ENCODE data around the gene NT5C3A.

Gene NT5C3A

DNA sequence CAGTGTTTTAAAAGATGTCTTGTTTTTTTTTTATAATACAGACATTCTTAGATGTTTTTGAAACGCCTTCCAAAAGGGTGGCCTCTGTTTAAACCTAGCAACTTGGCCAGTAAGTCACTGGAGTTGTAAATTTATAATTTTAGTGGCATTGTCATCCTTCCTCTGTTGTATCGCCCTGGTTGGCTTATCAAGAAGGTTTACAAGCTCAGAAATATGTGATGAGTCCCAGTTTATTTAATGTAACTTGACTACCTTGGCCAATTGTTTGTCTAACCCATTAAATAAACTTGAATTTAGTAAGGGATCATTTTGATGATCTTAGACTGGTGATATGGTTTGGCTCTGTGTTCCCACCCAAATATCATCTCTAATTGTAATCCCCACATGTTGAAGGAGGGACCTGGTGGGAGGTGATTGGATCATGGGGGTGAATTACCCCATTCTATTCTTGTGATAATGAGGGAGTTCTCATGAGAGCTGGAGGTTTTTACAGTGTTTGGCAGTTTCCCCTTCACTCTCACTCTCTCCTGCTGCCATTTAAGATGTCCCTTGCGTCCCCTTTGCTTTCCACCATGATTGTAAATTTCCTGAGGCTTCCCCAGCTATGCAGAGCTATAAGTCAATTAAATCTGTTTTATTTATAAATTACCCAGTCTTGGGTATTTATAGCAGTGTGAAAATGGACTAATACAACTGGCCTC lies 13.4 kb upstream of the NT5C3A start:
- DNase-seq (ENCODE audit: low spot score), result no peak

DNA sequence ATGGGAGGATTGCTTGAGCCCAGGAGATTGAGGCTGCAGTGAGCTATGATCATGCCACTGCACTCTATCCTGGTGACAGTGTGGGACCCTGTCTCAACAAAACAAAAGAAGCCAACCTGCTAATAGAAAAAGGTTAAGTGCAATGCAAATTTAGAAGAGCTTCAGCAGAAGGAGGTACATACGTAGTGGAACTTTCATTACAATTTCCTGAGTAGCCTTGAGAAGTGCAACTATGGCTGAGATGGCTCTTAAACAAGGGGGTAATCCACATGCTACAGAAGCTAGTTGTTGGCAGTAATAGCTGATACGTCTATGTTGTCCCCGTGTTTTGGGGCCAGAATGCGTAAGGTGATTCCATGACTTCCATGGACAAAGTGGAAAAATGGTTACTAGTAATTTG lies 10.7 kb upstream of the NT5C3A start:
- DNase-seq (ENCODE audit: low spot score), result no peak

DNA sequence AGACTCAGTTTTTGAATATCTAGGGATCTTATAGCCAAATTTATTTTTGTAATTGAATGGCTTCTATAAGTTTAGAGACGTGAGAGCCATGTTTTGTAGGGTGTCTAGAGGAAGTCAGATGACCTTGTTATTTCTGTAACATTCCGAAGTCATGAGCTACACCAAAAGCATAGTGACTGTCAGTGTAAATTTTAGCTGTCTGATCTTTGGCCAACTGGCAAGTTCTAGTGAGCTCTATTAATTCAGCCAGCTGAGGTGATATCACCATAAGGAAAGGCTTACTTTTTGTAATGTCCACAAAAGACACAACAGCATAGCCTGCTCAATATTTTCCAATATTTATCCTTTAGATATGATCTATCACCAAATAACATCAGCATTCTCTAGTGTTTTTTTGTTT lies 9.9 kb upstream of the NT5C3A start:
- peak; percentile 84 for DNase-seq (ENCODE audit: low spot score)

DNA sequence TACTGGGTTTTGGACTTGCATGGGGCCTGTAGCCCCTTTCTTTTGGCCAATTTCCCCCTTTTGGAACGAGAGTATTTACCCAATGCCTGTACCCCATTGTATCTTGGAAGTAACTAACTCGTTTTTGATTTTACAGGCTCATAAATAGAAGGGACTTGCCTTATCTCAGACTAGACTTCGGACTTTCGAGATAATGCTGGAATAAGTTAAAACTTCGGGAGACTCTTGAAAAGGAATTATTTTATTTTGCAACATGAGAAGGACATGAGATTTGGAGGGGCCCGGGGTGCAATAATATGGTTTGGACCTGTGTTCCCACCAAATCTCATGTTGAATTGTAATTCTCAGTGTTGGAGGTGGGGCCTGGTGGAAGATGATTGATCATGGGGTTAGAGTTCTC lies 8.3 kb upstream of the NT5C3A start:
- DNase-seq (ENCODE audit: low spot score), result no peak

DNA sequence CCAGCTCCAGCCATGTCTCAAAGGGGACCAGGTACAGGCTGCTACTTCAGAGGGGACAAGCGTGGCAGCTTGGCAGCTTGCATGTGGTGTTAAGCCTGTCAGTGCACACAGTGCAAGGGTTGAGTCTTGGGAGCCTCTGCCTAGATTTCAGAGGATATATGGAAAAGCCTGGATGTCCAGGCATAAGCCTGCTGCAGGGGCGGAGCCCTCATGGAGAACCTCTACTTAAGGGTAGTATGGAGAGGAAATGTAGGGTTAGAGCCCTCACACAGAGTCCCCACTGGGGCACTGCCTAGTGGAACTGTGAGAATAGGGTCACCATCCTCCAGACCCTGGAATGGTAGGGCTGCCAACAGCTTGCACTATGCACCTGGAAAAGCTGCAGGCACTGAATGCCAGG lies 7.7 kb upstream of the NT5C3A start:
- no peak for DNase-seq (ENCODE audit: low spot score)

DNA sequence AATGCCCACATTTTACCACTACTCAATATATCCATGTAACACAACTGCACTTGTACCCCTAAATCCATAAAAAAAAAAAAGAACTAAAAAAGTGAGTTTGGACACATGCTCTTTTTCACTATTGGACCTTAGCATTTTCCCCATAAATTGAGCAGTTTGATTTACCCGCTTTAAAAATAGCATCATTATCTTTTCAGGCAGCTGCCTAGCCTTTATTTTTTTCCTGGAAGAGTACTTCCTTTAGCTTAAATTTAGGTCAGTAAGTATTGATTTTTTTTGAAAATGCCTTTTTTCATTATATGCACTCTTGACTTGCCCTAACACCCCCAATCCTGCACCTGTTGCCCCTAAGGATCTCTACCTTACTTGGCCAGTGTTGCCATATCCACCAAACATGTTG lies 5.3 kb upstream of the NT5C3A start:
- DNase-seq (ENCODE audit: low spot score), result no peak

DNA sequence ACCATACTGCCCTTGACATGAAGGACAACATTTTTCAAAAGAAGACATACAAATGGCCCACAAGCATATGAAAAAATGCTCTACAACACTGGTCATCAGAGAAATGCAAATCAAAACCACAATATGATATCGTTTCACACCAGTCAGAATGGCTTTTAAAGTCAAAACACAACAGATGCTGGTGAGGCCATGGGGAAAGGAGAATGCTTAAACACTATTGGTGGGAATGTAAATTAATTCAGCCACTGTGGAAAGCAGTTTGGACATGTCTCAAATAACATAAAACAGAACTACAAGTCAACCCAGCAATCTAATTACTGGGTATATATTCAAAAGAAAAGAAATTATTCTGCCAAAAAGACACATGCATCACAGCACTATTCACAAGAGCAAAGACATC lies 4.2 kb upstream of the NT5C3A start:
- DNase-seq (ENCODE audit: low spot score), result no peak

DNA sequence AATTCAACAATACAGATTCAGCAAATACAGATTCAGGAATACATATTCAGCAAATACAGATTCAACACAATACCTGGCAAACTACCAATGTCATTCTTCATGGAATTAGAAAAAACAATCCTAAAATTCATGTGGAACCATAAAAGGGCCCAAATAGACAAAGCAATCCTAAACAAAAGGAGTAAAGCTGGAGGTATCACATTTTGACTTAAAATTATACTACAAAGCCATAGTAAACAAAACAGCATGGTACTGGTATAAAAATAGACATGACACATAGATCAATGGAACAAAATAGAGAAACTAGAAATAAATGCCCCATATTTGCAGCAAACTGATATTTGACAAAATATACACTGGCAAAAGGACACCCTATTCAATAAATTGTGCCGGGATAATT lies 3.4 kb upstream of the NT5C3A start:
- no peak for DNase-seq (ENCODE audit: low spot score)

DNA sequence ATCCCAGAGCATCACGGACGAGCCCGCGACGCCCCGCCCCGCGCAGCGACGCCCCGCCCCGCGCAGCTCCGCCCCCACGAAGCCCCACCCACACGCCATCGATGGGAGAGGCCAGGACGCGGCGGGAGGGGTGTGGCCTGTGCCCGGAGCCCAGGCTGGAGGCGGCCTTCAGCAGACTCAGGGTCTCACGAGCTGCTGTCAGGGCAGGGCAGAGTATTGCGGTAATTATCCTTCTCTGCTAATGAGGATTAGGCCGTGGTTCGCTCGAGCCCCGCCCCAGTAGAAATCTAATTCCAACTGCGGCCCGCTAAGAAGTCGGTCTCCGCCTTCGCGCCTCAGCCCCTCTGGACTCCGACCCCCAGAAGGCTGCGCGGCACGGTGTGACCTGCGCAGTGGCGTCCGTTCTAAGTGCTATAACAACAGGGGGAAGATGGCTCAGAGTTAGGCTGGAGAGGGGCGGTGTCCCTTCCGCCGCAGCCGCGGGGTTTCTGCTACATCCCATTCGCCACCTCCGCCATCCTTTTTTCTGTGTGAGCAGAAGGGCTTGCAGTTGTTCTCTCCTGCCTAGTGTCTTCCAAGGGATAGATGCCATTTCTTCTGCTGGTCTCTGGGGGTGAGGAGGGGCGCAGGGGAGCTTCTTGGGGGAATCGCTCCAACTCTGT lies 337 bp upstream of the NT5C3A start:
- peak; percentile 99 for DNase-seq (ENCODE audit: low spot score)

DNA sequence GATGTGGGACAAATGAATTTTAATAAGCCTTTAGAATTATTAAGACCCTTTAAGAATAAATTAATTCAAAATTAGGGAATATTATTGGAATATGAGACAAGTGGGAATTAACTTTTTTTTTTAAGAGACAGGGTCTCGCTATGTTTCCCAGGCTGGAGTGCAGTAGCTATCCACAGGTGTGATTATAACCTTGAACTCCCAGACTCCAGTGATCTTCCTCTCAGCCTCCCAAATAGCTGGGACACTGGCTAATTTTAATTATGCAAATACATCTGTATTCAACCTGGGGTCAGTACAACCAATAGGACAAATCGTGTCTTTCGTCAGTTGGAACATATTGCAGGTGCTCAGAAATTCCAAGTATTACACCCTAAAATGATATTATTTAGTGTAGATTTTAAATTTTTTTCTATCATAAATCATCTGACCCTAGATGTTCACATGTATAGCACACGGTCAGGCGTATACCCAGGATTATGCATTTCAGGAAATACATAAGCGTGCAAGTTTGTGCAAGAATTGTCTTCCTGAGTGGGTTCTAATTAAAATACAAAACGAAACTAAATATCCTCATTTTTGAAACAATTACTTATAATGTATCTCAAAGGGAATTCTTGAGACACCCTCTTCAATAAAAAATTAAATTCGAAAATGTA lies 1.2 kb downstream of the NT5C3A start:
- DNase-seq (ENCODE audit: low spot score), result no peak

DNA sequence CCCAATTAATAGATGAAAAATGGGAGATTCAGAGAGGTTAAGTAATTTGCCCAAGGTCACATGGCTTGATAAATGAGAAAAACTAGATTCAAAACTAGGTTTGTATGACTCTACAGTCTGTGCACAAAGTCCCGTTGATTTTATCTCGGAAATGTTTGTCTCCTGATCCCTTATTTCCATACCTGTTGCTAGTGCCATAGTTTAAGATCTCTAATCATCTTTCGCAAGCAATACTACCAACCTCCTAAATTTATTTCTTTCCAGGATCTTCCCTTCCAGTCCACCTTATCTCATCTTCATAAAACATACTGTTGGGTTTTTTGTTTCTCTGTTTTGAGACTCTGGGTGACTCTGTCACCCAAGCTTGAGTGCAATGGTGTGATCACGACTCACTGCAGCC lies 2.9 kb downstream of the NT5C3A start:
- no peak for DNase-seq (ENCODE audit: low spot score)

DNA sequence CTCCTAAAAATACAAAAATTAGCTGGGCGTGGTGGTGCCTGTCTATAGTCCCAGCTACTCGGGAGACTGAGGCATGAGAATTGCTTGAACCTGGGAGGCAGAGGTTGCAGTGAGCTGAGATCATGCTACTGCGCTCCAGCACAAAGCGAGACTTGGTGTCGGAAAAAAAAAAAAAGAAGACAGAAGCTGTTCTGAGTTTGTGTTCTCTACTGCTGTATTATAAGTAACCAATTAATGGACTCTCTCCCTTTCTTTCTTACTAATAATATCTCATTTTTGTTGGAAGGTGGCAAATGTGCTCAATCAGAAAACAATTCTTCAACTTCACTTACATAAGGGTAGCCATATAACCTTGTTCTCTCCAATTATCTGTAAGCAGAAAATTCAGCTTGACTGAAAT lies 7.4 kb downstream of the NT5C3A start:
- no peak for DNase-seq (ENCODE audit: low spot score)

DNA sequence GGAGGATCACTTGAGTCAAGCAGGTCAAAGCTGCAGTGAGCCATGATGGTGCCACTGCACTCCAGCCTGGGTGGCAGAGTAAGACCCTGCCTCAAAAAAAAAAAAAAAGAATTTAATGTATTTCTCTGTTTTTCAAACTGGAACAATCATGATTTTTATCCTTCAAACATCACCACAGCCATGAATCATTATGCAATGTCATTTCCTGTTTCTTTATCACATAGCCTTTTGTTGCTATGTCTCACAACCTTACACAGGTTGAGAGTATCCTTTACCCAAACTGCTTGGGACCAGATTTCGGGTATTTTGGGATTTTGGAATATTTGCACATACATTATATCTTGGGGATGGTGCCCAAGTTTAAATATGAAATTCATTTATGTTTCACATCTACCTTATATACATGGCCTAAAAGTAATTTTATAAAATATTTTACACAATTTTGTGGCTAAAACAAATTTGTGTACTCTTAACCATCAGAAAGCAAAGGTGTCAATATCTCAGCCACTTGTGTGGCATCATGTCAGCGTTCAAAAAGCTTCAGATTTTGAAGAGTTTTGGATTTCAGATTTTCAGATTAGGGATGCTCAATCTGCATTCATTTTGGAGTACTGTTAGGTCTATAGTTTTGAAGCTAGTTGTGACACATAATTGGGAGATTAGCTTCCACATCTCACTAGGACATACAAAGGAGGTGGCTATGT lies 8.2 kb downstream of the NT5C3A start:
- peak; percentile 54 for DNase-seq (ENCODE audit: low spot score)

DNA sequence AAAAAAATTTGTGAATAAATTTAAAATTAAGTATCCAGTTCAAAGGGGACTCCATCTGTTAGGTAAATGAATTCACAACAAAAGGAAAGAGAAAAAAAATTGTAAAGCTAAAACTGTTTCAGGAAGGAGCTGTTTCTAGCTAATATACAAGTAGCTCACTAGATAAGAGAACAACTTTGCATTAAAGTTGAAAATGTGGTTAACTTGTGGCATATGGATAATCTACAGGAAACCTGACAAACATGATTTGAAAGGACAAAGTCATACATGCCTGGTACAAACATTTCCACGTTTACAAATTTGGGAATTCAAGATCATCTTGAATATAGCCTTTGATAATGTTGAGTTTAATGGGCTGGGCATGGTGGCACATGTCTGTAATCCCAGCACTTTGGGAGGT lies 8.9 kb downstream of the NT5C3A start:
- DNase-seq (ENCODE audit: low spot score), result no peak

DNA sequence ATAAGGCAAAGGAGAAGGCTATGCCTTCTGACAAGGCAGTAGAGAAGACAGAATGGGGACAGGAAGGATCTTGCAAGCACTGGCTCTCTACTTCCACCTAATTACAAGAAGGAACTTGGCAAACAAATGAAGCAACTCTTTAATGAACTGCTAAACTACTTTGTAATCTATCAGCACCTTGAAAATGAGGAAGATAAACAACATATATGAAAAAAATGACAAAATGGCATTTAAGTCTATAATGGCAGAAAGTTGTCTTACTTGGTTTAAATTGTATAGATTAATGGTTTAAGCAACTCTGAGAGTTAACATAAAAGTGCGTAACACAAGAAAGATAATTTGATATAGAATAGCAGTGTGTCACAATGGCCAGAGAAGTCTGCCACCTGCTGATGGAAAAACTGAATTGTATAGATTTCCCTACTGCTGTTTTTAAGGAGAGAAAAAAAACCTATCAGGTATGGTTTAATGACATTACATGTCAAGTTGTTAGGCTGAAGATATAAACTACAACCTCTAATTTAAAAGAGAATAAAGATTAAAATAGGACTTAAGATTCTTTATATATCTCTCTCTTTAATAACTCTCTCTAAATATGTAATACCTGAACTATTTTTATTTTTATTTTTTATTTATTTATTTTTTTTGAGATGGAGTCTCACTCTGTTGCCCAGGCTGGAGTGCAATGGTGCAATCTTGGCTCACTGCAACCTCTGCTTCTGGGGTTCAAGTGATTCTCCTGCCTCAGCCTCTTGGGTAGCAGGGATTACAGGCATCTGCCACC lies 11.8 kb downstream of the NT5C3A start:
- DNase-seq (ENCODE audit: low spot score), result no peak

DNA sequence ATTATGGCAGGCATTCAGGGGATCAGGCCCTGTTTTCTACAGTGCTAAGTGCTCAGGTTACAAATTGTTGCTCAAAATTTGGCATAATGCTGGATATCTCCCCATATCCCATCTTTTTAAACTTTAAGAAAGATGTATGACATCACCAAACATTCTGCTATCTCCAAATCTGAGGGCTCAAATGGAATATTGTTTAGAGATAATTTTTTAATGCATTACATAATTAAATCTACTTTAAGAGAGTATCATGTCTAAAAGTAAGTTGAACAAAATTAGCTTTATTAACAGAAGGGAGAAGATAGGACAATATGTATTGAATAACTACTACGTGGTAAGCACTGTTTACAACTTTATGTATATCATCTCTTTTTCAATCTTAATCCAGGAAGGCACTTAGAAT lies 13.9 kb downstream of the NT5C3A start:
- no peak for DNase-seq (ENCODE audit: low spot score)

DNA sequence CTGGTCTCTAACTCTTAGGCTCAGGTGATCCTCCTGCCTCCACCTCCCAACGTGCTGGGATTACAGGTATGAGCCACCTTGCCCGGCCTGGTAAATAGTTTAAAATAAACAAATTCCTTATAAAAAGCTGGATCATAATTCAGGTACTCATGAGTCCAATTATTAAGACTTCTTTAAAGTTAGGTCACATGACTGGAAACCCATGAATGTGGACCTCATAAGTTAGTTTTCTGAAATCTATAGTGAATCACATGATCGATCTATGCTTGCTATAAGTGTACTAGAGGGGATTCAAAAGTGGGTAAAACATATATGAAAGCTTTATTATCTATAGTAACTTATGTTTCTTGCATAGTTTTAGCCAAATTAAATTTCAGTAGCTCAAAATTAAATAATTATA lies 14.3 kb downstream of the NT5C3A start:
- no peak for DNase-seq (ENCODE audit: low spot score)

DNA sequence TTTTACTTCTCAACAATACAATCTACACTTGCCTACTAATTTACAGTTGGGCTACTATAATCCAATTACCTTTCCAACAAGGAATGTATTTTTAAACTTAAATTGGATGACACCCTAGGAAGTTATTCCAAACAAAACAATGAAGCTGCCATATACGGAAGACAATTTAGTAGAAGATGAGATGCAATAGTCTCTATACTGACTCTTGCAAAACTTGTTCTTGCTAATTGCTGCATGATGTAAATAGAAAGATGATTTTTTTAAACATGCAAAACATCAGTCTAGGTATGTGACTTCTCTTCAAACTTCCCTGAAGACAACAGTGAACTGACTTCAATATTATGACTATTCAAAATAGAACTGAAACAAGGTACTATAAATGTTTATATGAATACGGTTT lies 17.6 kb downstream of the NT5C3A start:
- no peak for DNase-seq (ENCODE audit: low spot score)

DNA sequence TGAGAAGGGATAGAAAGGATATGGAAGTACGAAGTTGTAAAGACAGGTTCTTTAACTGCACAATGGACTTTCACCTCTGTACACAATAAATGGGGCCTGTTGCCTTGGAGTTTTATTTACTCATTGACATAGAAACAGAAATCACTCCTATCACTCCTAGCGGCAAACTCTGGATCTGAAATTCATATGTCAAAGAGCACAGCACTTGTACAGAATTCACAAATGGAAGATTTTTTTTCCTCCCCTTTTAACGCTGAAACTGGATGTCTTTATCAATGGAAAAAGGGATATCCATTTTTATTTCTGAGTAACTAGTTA lies 18.2 kb downstream of the NT5C3A start:
- no peak for DNase-seq (ENCODE audit: low spot score)

DNA sequence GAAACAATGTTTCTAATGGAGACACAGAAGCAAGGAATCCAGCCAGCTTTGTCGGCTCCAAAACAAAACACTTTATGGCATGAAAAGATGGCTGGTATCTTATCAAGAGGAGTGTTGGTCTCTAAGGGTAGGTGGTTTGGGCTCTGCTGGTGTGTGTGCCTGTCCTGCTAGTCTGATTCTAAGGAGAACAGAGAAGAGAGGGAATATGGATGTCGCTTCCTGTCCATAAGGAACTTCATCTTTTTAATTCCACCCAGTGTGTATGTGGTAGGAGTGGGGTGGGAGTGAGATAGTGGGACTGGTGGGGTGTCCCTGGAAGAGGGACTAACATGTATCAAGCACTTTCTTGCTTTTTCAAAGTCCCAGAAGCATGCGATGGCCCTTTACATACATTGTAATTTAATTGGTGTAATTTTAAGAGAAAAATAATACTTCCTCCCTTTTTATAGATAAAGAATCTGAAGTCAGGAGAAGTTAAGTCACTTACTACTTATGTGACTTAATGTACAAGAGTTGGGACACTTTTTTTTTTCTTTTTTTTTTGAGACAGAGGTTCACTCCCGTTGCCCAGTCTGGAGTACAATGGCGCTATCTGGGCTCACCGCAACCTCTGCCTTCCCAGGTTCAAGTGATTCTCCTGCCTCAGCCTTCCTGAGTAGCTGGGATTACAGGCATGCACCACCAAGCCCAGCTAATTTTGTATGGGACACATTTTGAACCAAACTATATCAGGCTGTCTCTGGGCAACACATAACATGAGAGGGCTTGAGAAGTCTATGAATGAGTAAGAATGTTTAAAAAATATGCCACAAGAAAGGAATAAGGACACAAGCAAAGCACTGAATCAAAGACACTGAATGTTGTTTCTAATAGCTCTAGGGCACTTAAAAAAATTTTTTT lies 18.8 kb downstream of the NT5C3A start:
- no peak for DNase-seq (ENCODE audit: low spot score)

Measured in COLO829 (cell line).